Fibroblast of villous mesenchyme (primary cell): ENCODE results near the gene STEAP1B. TPM values are rescaled to one million over a fixed set of nuclear protein-coding genes. Genes with fewer than 3 reads are reported as not detected.

Experiments used
- total RNA-seq: library from RNA; depleted of rRNA; stranded (reverse); fragments of >200 nt; gene quantifications from 2 replicates; pipeline ENCODE4 v1.2.3, GENCODE V29; 2012

Gene STEAP1B
- total RNA-seq, 1 donor: 11.7 TPM

Other genes with a start within 250 kb of the STEAP1B start
- 0.64 and 0.86 TPM in 2 replicates for gene RAPGEF5, start 143.0 kb downstream of the STEAP1B start, total RNA-seq
- 19.6 and 29.4 TPM in 2 replicates for gene IL6, start 227.0 kb upstream of the STEAP1B start, total RNA-seq